H1 (cell line): Measurements from ENCODE around the gene TRIM22. TPM values are rescaled to one million over a fixed set of nuclear protein-coding genes. Genes with fewer than 3 reads are reported as not detected.
A peak's percentile ranks its signal among the peaks of the same experiment; 100 is the strongest.

Experiments used
- CTCF ChIA-PET: fragments of 300-600 bp; sonication (Branson Sonifier 250); formaldehyde crosslinking; loops from one replicate; lab custom pipeline; 2021; ENCODE audit not compliant: partially characterized antibody; lab: Charles Lee
- POLR2A ChIA-PET: fragments of 300-600 bp; sonication (Branson Sonifier 250); formaldehyde crosslinking; loops from one replicate; lab custom pipeline; 2021; ENCODE audit warnings: inconsistent platforms; ENCODE audit not compliant: partially characterized antibody; lab: Charles Lee
- DNase-seq, 2 experiments: peaks; one replicate each; pipeline versions ENCODE4 v3.0.0 to v3.0.0-alpha.2; 2010 to 2022; ENCODE audit warnings: low spot score in 2 of 2, low read depth in 1 of 2, mixed read lengths in 1 of 2
- FAIRE-seq: peaks from 2 replicates; lab custom pipeline; 2011; peaks lifted over from hg19 to GRCh38; lab: Jason Lieb, UNC
- H2AFZ ChIP-seq: 2 replicates; pipeline ENCODE4 v1.8.1; 2012; ENCODE audit warnings: low read length, inconsistent platforms
- H2AK5ac ChIP-seq: 2 replicates; pipeline ENCODE4 v1.6.1; 2013; ENCODE audit warnings: low read depth, low read length
- H2BK120ac ChIP-seq: replicated peaks from 2 replicates; pipeline ENCODE3; 2013; ENCODE audit warnings: low read depth, low read length, inconsistent platforms
- H2BK12ac ChIP-seq: 2 replicates; pipeline ENCODE4 v1.6.1; 2013; ENCODE audit warnings: low read depth, low read length
- H2BK15ac ChIP-seq: 2 replicates; pipeline ENCODE4 v1.6.1; 2013; ENCODE audit warnings: low read length
- H2BK20ac ChIP-seq: 2 replicates; pipeline ENCODE4 v1.6.1; 2013; ENCODE audit warnings: low read length
- H2BK5ac ChIP-seq: 2 replicates; pipeline ENCODE4 v1.6.1; 2013; ENCODE audit warnings: low read depth, low read length
- H3K14ac ChIP-seq: 2 replicates; pipeline ENCODE4 v1.6.1; 2013; ENCODE audit warnings: inconsistent platforms; ENCODE audit not compliant: insufficient read length
- H3K18ac ChIP-seq: 2 replicates; pipeline ENCODE4 v1.6.1; 2013; ENCODE audit warnings: low read length; ENCODE audit errors: extremely low read depth
- H3K23ac ChIP-seq: 2 replicates; pipeline ENCODE4 v1.6.1; 2013; ENCODE audit warnings: inconsistent platforms; ENCODE audit not compliant: insufficient read length
- H3K23me2 ChIP-seq: 2 replicates; pipeline ENCODE4 v1.6.1; 2013; ENCODE audit warnings: low read depth, low read length
- H3K27ac ChIP-seq: 2 replicates; pipeline ENCODE4 v1.6.1; 2011; ENCODE audit warnings: low read depth, low read length, inconsistent platforms
- H3K27me3 ChIP-seq, 4 experiments: replicated peaks in 1 of 4; 1 replicate in 1 of 4; 2 replicates in 3 of 4; pipeline versions ENCODE4 v1.6.1 to v1.8.1; 2011 to 2013; ENCODE audit warnings: low read length in 3 of 4, mild to moderate bottlenecking in 3 of 4, inconsistent platforms in 2 of 4, mixed read lengths in 2 of 4, moderate library complexity in 1 of 4; ENCODE audit not compliant: control insufficient read depth in 3 of 4, insufficient read depth in 3 of 4; ENCODE audit errors: extremely low read depth in 1 of 4
- H3K36me3 ChIP-seq, 4 experiments: 2 replicates each; pipeline versions ENCODE4 v1.6.1 to v1.8.1; 2011 to 2013; ENCODE audit warnings: mild to moderate bottlenecking in 4 of 4, low read length in 3 of 4, moderate library complexity in 2 of 4, control low read depth in 1 of 4, inconsistent platforms in 1 of 4; ENCODE audit not compliant: insufficient read depth in 4 of 4, control insufficient read depth in 2 of 4
- H3K4ac ChIP-seq: replicated peaks from 2 replicates; pipeline ENCODE3; 2013; ENCODE audit warnings: low read length, low read depth, mixed read lengths, inconsistent platforms; ENCODE audit not compliant: insufficient read length
- H3K4me1 ChIP-seq, 4 experiments: replicated peaks in 1 of 4; 1 replicate in 1 of 4; 2 replicates in 3 of 4; pipeline versions ENCODE4 v1.6.1 to v1.8.1; 2011 to 2013; ENCODE audit warnings: low read length in 3 of 4, inconsistent platforms in 2 of 4, mixed read lengths in 1 of 4; ENCODE audit not compliant: insufficient read depth in 4 of 4, control insufficient read depth in 3 of 4
- H3K4me2 ChIP-seq, 2 experiments: 2 replicates each; pipeline versions ENCODE4 v1.6.1 to v1.8.1; 2011 to 2013; ENCODE audit warnings: low read depth in 2 of 2, low read length in 2 of 2, control low read depth in 1 of 2, inconsistent platforms in 1 of 2, mild to moderate bottlenecking in 1 of 2; ENCODE audit not compliant: insufficient read depth in 1 of 2
- H3K4me3 ChIP-seq, 4 experiments: fragments of 200-600, 300-600 bp in 1 of 4; sonication (generic), shearing (Covaris generic), sonication (Bioruptor Twin) in 1 of 4; 2 replicates each; pipeline versions ENCODE4 v1.5.1 to v1.8.1; 2011 to 2016; ENCODE audit warnings: low read length in 4 of 4, low read depth in 3 of 4, control low read depth in 2 of 4, inconsistent platforms in 2 of 4, mild to moderate bottlenecking in 2 of 4, mixed read lengths in 1 of 4, moderate library complexity in 1 of 4; ENCODE audit not compliant: insufficient read depth in 2 of 4; ENCODE audit errors: extremely low read depth in 1 of 4
- H3K56ac ChIP-seq: replicated peaks from 2 replicates; pipeline ENCODE3; 2013; ENCODE audit warnings: low read depth, mild to moderate bottlenecking, mixed read lengths, low read length, inconsistent platforms; ENCODE audit not compliant: insufficient read length
- H3K79me1 ChIP-seq: 2 replicates; pipeline ENCODE4 v1.6.1; 2013; ENCODE audit warnings: low read depth, low read length, control low read depth
- H3K79me2 ChIP-seq, 2 experiments: 2 replicates each; pipeline versions ENCODE4 v1.6.1 to v1.8.1; 2012 to 2013; ENCODE audit warnings: low read length in 2 of 2, mild to moderate bottlenecking in 2 of 2, inconsistent platforms in 1 of 2; ENCODE audit not compliant: insufficient read depth in 2 of 2, control insufficient read depth in 1 of 2
- H3K9ac ChIP-seq, 4 experiments: replicated peaks in 1 of 4; 1 replicate in 1 of 4; 2 replicates in 3 of 4; pipeline versions ENCODE4 v1.6.1 to v1.8.1; 2011 to 2013; ENCODE audit warnings: low read depth in 3 of 4, low read length in 3 of 4, control low read depth in 2 of 4, mild to moderate bottlenecking in 2 of 4, moderate library complexity in 2 of 4, inconsistent platforms in 1 of 4; ENCODE audit errors: extremely low read depth in 1 of 4
- H3K9me3 ChIP-seq, 2 experiments: 2 replicates each; pipeline versions ENCODE4 v1.6.1 to v1.8.1; 2012 to 2013; ENCODE audit warnings: mild to moderate bottlenecking in 2 of 2, moderate library complexity in 2 of 2, control low read depth in 1 of 2, inconsistent platforms in 1 of 2, low read depth in 1 of 2, low read length in 1 of 2, mixed read lengths in 1 of 2; ENCODE audit not compliant: insufficient read depth in 2 of 2
- H4K20me1 ChIP-seq, 2 experiments: replicated peaks in 1 of 2; 2 replicates each; pipeline versions ENCODE3 to v1.8.1; 2011 to 2013; ENCODE audit warnings: inconsistent platforms in 2 of 2, low read length in 2 of 2, mild to moderate bottlenecking in 1 of 2; ENCODE audit not compliant: insufficient read depth in 2 of 2, control insufficient read depth in 1 of 2
- H4K5ac ChIP-seq: 2 replicates; pipeline ENCODE4 v1.6.1; 2013; ENCODE audit warnings: low read length, low read depth, mixed read lengths, inconsistent platforms; ENCODE audit not compliant: insufficient read length
- H4K8ac ChIP-seq: 2 replicates; pipeline ENCODE4 v1.8.0; 2013; ENCODE audit warnings: mild to moderate bottlenecking, moderate library complexity, low read length, inconsistent platforms; ENCODE audit not compliant: insufficient read depth; ENCODE audit errors: extremely low read depth
- H4K91ac ChIP-seq: replicated peaks from 2 replicates; pipeline ENCODE3; 2013; ENCODE audit warnings: low read length, mixed read lengths, inconsistent platforms; ENCODE audit not compliant: insufficient read length
- POLR2A ChIP-seq, 2 experiments: IDR thresholded peaks; 1 replicate in 1 of 2; 2 replicates in 1 of 2; pipeline ENCODE4 v1.6.1; 2011; ENCODE audit warnings: low read depth in 2 of 2, low read length in 2 of 2, mild to moderate bottlenecking in 2 of 2; ENCODE audit errors: control extremely low read depth in 1 of 2
- SRF ChIP-seq: IDR thresholded peaks from 2 replicates; pipeline ENCODE4 v1.6.1; 2011; ENCODE audit warnings: mild to moderate bottlenecking, low read depth, low read length, moderate library complexity
- TBP ChIP-seq: IDR thresholded peaks from 2 replicates; pipeline ENCODE4 v1.6.1; 2011; ENCODE audit warnings: low read depth, low read length, improper control_type of control experiment
- WGBS, 2 experiments: shearing (Covaris generic) in 1 of 2; methylation state at CpG; one replicate each; pipeline versions ENCODE4 v1.1.6 to v1.1.7; 2013 to 2015; ENCODE audit warnings: low lambda C conversion rate in 2 of 2, mixed read lengths in 2 of 2, inconsistent platforms in 1 of 2, low coverage in 1 of 2, missing lambda C conversion rate in 1 of 2; ENCODE audit not compliant: insufficient replicate concordance in 2 of 2, insufficient coverage in 1 of 2, insufficient read length in 1 of 2; ENCODE audit errors: extremely low coverage in 1 of 2, missing lambda C conversion rate in 1 of 2; 5-methylcytosine and 5-hydroxymethylcytosine counted together
- polyA plus RNA-seq, 7 experiments: library from polyadenylated mRNA; depleted of rRNA in 3 of 7; stranded (reverse) in 5 of 7; unstranded in 2 of 7; fragments of >200 nt in 5 of 7; fragments of 200-250 nt in 2 of 7; gene quantifications; 1 replicate in 5 of 7; 2 replicates in 1 of 7; 4 replicates in 1 of 7; pipeline versions ENCODE4 v1.2.1 to v1.2.3, GENCODE V29; 2011 to 2013; ENCODE audit warnings: missing spikeins in 2 of 7, mixed read lengths in 2 of 7
- total RNA-seq: library from RNA; stranded (reverse); fragmentation: NEBNext Ultra II Directional; extraction: Animal tissue kit (Norgen Biotek cat#: 25700); gene quantifications from 2 replicates; pipeline ENCODE4 v1.2.1, GENCODE V29; 2021

Gene TRIM22
- total and polyA plus RNA-seq, 2 of the 8 experiments (the other 6 are each of a cell fraction or from before 2014, with no cell fraction given): 56.0 to 82.7 TPM

DNA sequence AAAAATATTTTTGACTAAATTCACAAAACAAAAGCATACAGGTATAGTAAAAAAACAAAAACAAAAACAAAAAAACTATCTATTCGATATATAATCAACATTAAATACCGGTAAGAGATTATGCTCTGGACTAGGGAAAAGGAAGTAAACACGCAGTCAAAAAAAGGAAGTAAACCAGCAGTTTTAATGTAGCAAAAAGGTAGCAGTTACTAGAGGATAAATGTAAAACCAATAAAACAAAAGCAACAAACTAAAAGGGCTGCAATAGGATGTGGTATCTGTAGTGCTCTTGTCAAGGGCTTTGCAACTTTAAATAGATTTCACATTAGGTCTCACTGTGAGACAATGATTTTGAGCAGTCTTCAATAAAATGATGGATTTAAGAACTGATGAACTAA, 2.4 kb downstream of the TRIM22 start:
- DNase-seq: no peak
- Histone ChIP-seq H3K9me3 (no peaks in the 10 kb centered on the region), H3K4me3 (peak overlapping the region in 1 of 4 experiments; percentile 62; a peak in 1 of 8 replicates), H3K23me2 (peaks cover 5% of the 10 kb centered on the region; the same call in 1 of the 2 replicates), H4K20me1 (peaks cover 0 to 3% of the 10 kb centered on the region in 2 experiments), H3K4me1 (peaks cover 0 to 12% (median 2%) of the 10 kb centered on the region in 4 experiments; a peak in 4 of 7 replicates), H2AK5ac (no peak overlapping the region), H3K79me1 (no peaks in the 10 kb centered on the region), H4K91ac (no peak overlapping the region), H4K8ac (no peak overlapping the region), H3K4ac (no peak overlapping the region), H3K36me3 (peaks cover 0 to 18% (median 10%) of the 10 kb centered on the region in 4 experiments; a peak in 6 of 8 replicates), H2BK12ac (no peak overlapping the region), H2BK5ac (no peak overlapping the region), H3K27ac (no peak overlapping the region), H3K9ac (no peak overlapping the region), H3K27me3 (no peaks in the 10 kb centered on the region), H3K14ac (no peak overlapping the region), H4K5ac (no peak overlapping the region), H2AFZ (no peak overlapping the region), H3K79me2 (peaks cover 0 to 46% of the 10 kb centered on the region in 2 experiments; a peak in 2 of 4 replicates), H2BK120ac (no peak overlapping the region), H2BK15ac (no peak overlapping the region), H3K56ac (no peak overlapping the region), H3K23ac (no peak overlapping the region), H2BK20ac (no peak overlapping the region), H3K4me2 (peak overlapping the region in 1 of 2 experiments; percentile 22; a peak in 1 of 4 replicates), H3K18ac (no peak overlapping the region)
- ChIA-PET CTCF (no interaction called here), POLR2A (no interaction called here)
- 90% methylated on average over 3 of the region's 3 CpGs; no CpG with 5 or more reads in 1 of the 2 experiments for WGBS, 2 experiments
- no peak for FAIRE-seq
- TF ChIP-seq SRF (no peak), POLR2A (IDR thresholded peaks at IDR 0.05; ENCODE audit: control extremely low read depth in 1 of 2, low read depth in 2 of 2, low read length in 2 of 2) (no peak), TBP (no peak)
